ENCODE data around the gene PTPN7. TPM values are rescaled to one million over a fixed set of nuclear protein-coding genes. Genes with fewer than 3 reads are reported as not detected.
"Not testable (repeated sequence)": the region's sequence is repeated elsewhere in the genome, so short reads cannot be mapped to it uniquely, and the experiment has no call there.

Gene PTPN7
- total RNA-seq, 1 experiment from 2014 or later, result 2.2 TPM

DNA sequence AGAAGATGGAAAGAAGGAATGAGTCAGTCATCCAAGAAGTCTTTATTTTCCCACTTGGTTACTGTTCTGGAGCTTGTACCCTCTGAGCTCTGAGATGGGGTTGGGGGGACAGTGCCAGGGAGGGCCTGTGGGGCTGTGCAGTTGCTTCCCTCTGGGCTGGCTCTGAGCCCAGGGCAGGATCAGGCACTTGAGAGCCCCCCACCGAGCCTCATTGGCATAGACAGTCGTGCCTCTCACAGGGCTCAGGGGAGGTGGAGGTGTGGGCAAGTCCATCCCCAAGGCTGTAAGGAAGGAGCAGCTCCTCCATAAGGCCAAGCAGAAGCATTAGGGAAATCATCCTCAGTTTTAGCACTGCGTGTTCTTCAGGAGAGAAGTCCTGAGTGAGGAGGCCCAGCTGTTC lies 13.4 kb downstream of the PTPN7 start:
- Histone ChIP-seq H3K27me3 (replicated peaks; ENCODE audit: insufficient read depth, low read depth, low read length, poor library complexity) (no peaks in the 10 kb centered on the region), H3K4me1 (ENCODE audit: insufficient read depth, low read length, poor library complexity, severe bottlenecking) (no peaks in the 10 kb centered on the region), H3K27ac (ENCODE audit: low read depth, low read length, poor library complexity, severe bottlenecking) (no peak overlapping the region), H3K9me3 (ENCODE audit: low read depth, low read length, poor library complexity, severe bottlenecking) (no peaks in the 10 kb centered on the region), H3K36me3 (ENCODE audit: insufficient read depth, low read length, poor library complexity, severe bottlenecking) (no peaks in the 10 kb centered on the region), H3K4me3 (ENCODE audit: low read depth, low read length, poor library complexity, severe bottlenecking) (no peak overlapping the region)
- no peak for TF ChIP-seq EZH2 (IDR thresholded peaks at IDR 0.05; ENCODE audit: borderline replicate concordance, low read depth, low read length, poor library complexity, severe bottlenecking)
- TF ChIP-seq, protein P1, sequence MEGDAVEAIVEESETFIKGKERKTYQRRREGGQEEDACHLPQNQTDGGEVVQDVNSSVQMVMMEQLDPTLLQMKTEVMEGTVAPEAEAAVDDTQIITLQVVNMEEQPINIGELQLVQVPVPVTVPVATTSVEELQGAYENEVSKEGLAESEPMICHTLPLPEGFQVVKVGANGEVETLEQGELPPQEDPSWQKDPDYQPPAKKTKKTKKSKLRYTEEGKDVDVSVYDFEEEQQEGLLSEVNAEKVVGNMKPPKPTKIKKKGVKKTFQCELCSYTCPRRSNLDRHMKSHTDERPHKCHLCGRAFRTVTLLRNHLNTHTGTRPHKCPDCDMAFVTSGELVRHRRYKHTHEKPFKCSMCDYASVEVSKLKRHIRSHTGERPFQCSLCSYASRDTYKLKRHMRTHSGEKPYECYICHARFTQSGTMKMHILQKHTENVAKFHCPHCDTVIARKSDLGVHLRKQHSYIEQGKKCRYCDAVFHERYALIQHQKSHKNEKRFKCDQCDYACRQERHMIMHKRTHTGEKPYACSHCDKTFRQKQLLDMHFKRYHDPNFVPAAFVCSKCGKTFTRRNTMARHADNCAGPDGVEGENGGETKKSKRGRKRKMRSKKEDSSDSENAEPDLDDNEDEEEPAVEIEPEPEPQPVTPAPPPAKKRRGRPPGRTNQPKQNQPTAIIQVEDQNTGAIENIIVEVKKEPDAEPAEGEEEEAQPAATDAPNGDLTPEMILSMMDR (conservative IDR thresholded peaks at IDR 0.05; ENCODE audit: low read depth, low read length), result no peak
- no TSS peak for BruUV-seq (replicated peaks)
- no peak for DNase-seq (ENCODE audit: low spot score)
- intact Hi-C loops (cut with micrococcal nuclease; ENCODE audit: unreplicated experiment), result no loop called here
- ChIA-PET CTCF (no interaction called here), POLR2A (ENCODE audit: low non-redundant PET) (no interaction called here)

- no peak overlapping the region for H3K4me3 ChIP-seq (ENCODE audit: low read depth, low read length, poor library complexity, severe bottlenecking)
- H3K4me1 ChIP-seq (ENCODE audit: insufficient read depth, low read length, poor library complexity, severe bottlenecking), result no peaks in the 10 kb centered on the region
- H3K9me3 ChIP-seq (ENCODE audit: low read depth, low read length, poor library complexity, severe bottlenecking), result no peaks in the 10 kb centered on the region
- CTCF ChIA-PET, result interaction anchor here (0.6 kb wide), 1 partner anchor 573 kb away, joined by 7 read pairs; no protein-coding TSS in a partner anchor
- BruUV-seq (replicated peaks), result no TSS peak
- POLR2A ChIA-PET (ENCODE audit: low non-redundant PET), result no interaction called here
- H3K27ac ChIP-seq (ENCODE audit: low read depth, low read length, poor library complexity, severe bottlenecking), result no peak overlapping the region
- intact Hi-C loops (cut with micrococcal nuclease; ENCODE audit: unreplicated experiment), result no loop called here
- no peaks in the 10 kb centered on the region for H3K27me3 ChIP-seq (replicated peaks; ENCODE audit: insufficient read depth, low read depth, low read length, poor library complexity)
- no peak for DNase-seq (ENCODE audit: low spot score)
- H3K36me3 ChIP-seq (ENCODE audit: insufficient read depth, low read length, poor library complexity, severe bottlenecking), result no peaks in the 10 kb centered on the region
- TF ChIP-seq EZH2 (IDR thresholded peaks at IDR 0.05; ENCODE audit: borderline replicate concordance, low read depth, low read length, poor library complexity, severe bottlenecking), result no peak
- TF ChIP-seq, protein P1 (conservative IDR thresholded peaks at IDR 0.05; ENCODE audit: low read depth, low read length), result no peak
Observed at GRCh38 chr1:202146279-202146678, 14.1 kb downstream of the PTPN7 start.

GRCh38 chr1:202145744-202146140 lies 14.7 kb downstream of the PTPN7 start:
- H3K4me3 ChIP-seq (ENCODE audit: low read depth, low read length, poor library complexity, severe bottlenecking); BruUV-seq (replicated peaks); DNase-seq (ENCODE audit: low spot score); POLR2A ChIA-PET (ENCODE audit: low non-redundant PET); H3K4me1 ChIP-seq (ENCODE audit: insufficient read depth, low read length, poor library complexity, severe bottlenecking); intact Hi-C loops (cut with micrococcal nuclease; ENCODE audit: unreplicated experiment); H3K27ac ChIP-seq (ENCODE audit: low read depth, low read length, poor library complexity, severe bottlenecking); H3K9me3 ChIP-seq (ENCODE audit: low read depth, low read length, poor library complexity, severe bottlenecking); H3K27me3 ChIP-seq (replicated peaks; ENCODE audit: insufficient read depth, low read depth, low read length, poor library complexity); H3K36me3 ChIP-seq (ENCODE audit: insufficient read depth, low read length, poor library complexity, severe bottlenecking): not testable (repeated sequence)
- CTCF ChIA-PET, result interaction anchor here (0.6 kb wide), 1 partner anchor 574 kb away, joined by 7 read pairs; no protein-coding TSS in a partner anchor

GRCh38 chr1:202145068-202145743 lies 15.2 kb downstream of the PTPN7 start:
- CTCF ChIA-PET, result no interaction called here
- Histone ChIP-seq H3K27ac (ENCODE audit: low read depth, low read length, poor library complexity, severe bottlenecking) (peak overlapping the region; percentile 79), H3K27me3 (replicated peaks; ENCODE audit: insufficient read depth, low read depth, low read length, poor library complexity) (no peaks in the 10 kb centered on the region), H3K9me3 (ENCODE audit: low read depth, low read length, poor library complexity, severe bottlenecking) (no peaks in the 10 kb centered on the region), H3K4me1 (ENCODE audit: insufficient read depth, low read length, poor library complexity, severe bottlenecking) (no peaks in the 10 kb centered on the region), H3K4me3 (ENCODE audit: low read depth, low read length, poor library complexity, severe bottlenecking) (peak overlapping the region; percentile 96), H3K36me3 (ENCODE audit: insufficient read depth, low read length, poor library complexity, severe bottlenecking) (no peaks in the 10 kb centered on the region)
- TF ChIP-seq, protein P1 (conservative IDR thresholded peaks at IDR 0.05; ENCODE audit: low read depth, low read length), result no peak
- TF ChIP-seq EZH2 (IDR thresholded peaks at IDR 0.05; ENCODE audit: borderline replicate concordance, low read depth, low read length, poor library complexity, severe bottlenecking), result no peak
- BruUV-seq (replicated peaks), result no TSS peak
- DNase-seq (ENCODE audit: low spot score), result no peak
- intact Hi-C loops (cut with micrococcal nuclease; ENCODE audit: unreplicated experiment), result no loop called here
- POLR2A ChIA-PET (ENCODE audit: low non-redundant PET), result no interaction called here
